WTC11 (cell line): ENCODE measurements around the gene RDH11.

Experiments used
- CTCF ChIP-seq: fragments of 200-600 bp; IDR thresholded peaks from 2 replicates; pipeline ENCODE4 v1.8.0; 2022; ENCODE audit warnings: antibody characterized with exemption
- E2F5 ChIP-seq: sonication (generic); formaldehyde crosslinking; IDR thresholded peaks from 2 replicates; pipeline ENCODE4 v1.8.1; 2022; ENCODE audit warnings: mild to moderate bottlenecking, moderate library complexity, missing genetic modification reagents
- ERG ChIP-seq: fragments of 250-450 bp; sonication (Bioruptor Pico); IDR thresholded peaks from 2 replicates; pipeline ENCODE4 v1.8.0; 2021; ENCODE audit warnings: mild to moderate bottlenecking
- ESRRA ChIP-seq: sonication (generic); formaldehyde crosslinking; IDR thresholded peaks from 2 replicates; pipeline ENCODE4 v1.8.1; 2022; ENCODE audit warnings: mild to moderate bottlenecking, missing genetic modification reagents, borderline replicate concordance
- KAT7 ChIP-seq: sonication (generic); formaldehyde crosslinking; IDR thresholded peaks from 2 replicates; pipeline ENCODE4 v1.8.1; 2023; ENCODE audit warnings: missing genetic modification reagents, mild to moderate bottlenecking, borderline replicate concordance
- USF2 ChIP-seq: sonication (generic); formaldehyde crosslinking; IDR thresholded peaks from 2 replicates; pipeline ENCODE4 v1.8.1; 2023; ENCODE audit warnings: mild to moderate bottlenecking, missing genetic modification reagents, moderate library complexity
- ZBTB21 ChIP-seq: sonication (generic); formaldehyde crosslinking; IDR thresholded peaks from 2 replicates; pipeline ENCODE4 v1.8.1; 2023; ENCODE audit warnings: mild to moderate bottlenecking, missing genetic modification reagents, borderline replicate concordance
- ZNF281 ChIP-seq: sonication (generic); formaldehyde crosslinking; IDR thresholded peaks from 2 replicates; pipeline ENCODE4 v1.8.0; 2023; ENCODE audit warnings: mild to moderate bottlenecking, missing genetic modification reagents
- TF ChIP-seq, protein P1 (sequence below): sonication (generic); formaldehyde crosslinking; IDR thresholded peaks from 2 replicates; pipeline ENCODE4 v1.8.1; 2023; ENCODE audit warnings: mild to moderate bottlenecking, missing genetic modification reagents, borderline replicate concordance

GRCh38 chr14:67725171-67725570 is 29.6 kb upstream of the RDH11 start:
- TF ChIP-seq USF2 (no peak), ESRRA (no peak), CTCF (no peak), ZNF281 (no peak), ERG (CRISPR knock-in tag) (no peak), E2F5 (no peak), KAT7 (CRISPR knock-in tag) (no peak), ZBTB21 (no peak)
- TF ChIP-seq, protein P1, sequence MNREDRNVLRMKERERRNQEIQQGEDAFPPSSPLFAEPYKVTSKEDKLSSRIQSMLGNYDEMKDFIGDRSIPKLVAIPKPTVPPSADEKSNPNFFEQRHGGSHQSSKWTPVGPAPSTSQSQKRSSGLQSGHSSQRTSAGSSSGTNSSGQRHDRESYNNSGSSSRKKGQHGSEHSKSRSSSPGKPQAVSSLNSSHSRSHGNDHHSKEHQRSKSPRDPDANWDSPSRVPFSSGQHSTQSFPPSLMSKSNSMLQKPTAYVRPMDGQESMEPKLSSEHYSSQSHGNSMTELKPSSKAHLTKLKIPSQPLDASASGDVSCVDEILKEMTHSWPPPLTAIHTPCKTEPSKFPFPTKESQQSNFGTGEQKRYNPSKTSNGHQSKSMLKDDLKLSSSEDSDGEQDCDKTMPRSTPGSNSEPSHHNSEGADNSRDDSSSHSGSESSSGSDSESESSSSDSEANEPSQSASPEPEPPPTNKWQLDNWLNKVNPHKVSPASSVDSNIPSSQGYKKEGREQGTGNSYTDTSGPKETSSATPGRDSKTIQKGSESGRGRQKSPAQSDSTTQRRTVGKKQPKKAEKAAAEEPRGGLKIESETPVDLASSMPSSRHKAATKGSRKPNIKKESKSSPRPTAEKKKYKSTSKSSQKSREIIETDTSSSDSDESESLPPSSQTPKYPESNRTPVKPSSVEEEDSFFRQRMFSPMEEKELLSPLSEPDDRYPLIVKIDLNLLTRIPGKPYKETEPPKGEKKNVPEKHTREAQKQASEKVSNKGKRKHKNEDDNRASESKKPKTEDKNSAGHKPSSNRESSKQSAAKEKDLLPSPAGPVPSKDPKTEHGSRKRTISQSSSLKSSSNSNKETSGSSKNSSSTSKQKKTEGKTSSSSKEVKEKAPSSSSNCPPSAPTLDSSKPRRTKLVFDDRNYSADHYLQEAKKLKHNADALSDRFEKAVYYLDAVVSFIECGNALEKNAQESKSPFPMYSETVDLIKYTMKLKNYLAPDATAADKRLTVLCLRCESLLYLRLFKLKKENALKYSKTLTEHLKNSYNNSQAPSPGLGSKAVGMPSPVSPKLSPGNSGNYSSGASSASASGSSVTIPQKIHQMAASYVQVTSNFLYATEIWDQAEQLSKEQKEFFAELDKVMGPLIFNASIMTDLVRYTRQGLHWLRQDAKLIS (CRISPR knock-in tag): no peak
